Measurements from ENCODE around the gene RAB7A.

DNA sequence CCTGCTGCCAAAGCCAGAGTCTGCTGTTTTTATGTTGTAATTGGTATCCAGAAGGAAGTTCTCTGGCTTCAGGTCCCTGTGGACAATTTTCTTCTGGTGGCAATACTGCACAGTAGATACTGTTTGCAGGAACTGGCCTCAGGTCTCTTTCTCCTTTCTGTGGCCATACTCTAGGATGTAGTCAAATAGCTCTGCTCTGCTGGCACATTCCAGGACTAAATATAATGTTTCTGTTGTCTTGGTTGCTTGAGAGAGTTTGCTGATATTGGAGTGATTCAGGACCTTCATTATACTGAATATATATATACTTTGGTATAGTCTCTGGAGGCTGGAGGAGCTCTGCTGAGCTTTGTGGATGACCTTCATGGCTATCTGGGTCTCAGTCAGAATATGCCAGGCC is 23.1 kb downstream of the RAB7A start:
- TF ChIP-seq, protein P1, sequence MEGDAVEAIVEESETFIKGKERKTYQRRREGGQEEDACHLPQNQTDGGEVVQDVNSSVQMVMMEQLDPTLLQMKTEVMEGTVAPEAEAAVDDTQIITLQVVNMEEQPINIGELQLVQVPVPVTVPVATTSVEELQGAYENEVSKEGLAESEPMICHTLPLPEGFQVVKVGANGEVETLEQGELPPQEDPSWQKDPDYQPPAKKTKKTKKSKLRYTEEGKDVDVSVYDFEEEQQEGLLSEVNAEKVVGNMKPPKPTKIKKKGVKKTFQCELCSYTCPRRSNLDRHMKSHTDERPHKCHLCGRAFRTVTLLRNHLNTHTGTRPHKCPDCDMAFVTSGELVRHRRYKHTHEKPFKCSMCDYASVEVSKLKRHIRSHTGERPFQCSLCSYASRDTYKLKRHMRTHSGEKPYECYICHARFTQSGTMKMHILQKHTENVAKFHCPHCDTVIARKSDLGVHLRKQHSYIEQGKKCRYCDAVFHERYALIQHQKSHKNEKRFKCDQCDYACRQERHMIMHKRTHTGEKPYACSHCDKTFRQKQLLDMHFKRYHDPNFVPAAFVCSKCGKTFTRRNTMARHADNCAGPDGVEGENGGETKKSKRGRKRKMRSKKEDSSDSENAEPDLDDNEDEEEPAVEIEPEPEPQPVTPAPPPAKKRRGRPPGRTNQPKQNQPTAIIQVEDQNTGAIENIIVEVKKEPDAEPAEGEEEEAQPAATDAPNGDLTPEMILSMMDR (IDR thresholded peaks at IDR 0.05), result no peak
- TF ChIP-seq POLR2A (IDR thresholded peaks at IDR 0.05), result no peak
